ENCODE data around the gene HAAO.

DNA sequence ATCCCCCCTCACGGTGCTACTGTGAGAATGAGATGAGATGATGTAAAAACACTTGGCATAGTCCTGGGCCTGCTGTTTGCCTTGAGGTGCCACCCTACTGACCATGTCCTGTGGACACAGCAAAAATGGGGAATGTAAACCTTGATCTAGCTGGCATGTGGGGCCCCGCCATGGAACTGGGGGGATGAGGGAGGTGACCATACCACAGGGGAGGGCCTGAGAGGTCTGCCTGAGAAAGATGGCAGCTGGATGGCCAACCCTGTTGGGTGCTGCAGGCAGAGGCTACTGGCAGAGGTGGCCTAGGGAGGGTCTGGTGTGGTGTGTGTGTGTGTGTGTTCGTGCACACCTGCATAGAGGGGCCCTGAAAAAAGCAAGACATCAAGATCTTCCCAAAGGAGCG lies 777 bp downstream of the HAAO start:
- TF ChIP-seq CCAR2 (optimal IDR thresholded peaks at IDR 0.05; ENCODE audit: low read depth, low read length) (no peak), POLR2AphosphoS5 (IDR thresholded peaks at IDR 0.05; ENCODE audit: low read depth, low read length) (no peak), GTF2F1 (IDR thresholded peaks at IDR 0.05; ENCODE audit: low read length) (no peak)
